ENCODE measurements around the gene INPP4A. TPM values are rescaled to one million over a fixed set of nuclear protein-coding genes. Genes with fewer than 3 reads are reported as not detected.

The INPP4A gene
- total and polyA plus RNA-seq, 2 of the 13 experiments (the other 11 are each of a cell fraction or from before 2014, with no cell fraction given): 10.1 to 10.9 TPM

- TF ChIP-seq SKIL (CRISPR knock-in tag; IDR thresholded peaks at IDR 0.05; ENCODE audit: borderline replicate concordance): no peak
- no peak for TF ChIP-seq ZNF879 (CRISPR knock-in tag; IDR thresholded peaks at IDR 0.05)
- TF ChIP-seq ZNF572 (CRISPR knock-in tag; IDR thresholded peaks at IDR 0.05): no peak
- TF ChIP-seq ZNF101 (CRISPR knock-in tag; IDR thresholded peaks at IDR 0.05; ENCODE audit: borderline replicate concordance, low read depth): no peak
- TF ChIP-seq ZBTB39 (CRISPR knock-in tag; IDR thresholded peaks at IDR 0.05): no peak
- TF ChIP-seq NFATC3 (CRISPR knock-in tag; IDR thresholded peaks at IDR 0.05): no peak
- TF ChIP-seq ARID4A (CRISPR knock-in tag; IDR thresholded peaks at IDR 0.05; ENCODE audit: borderline replicate concordance): no peak
Observed at GRCh38 chr2:98571796-98572195, 127.1 kb downstream of the INPP4A start (continued).
